ENCODE data around the gene BTG2. TPM values are rescaled to one million over a fixed set of nuclear protein-coding genes. Genes with fewer than 3 reads are reported as not detected.

Gene BTG2
- total RNA-seq, 1 experiment from 2014 or later = 2.7 TPM

DNA sequence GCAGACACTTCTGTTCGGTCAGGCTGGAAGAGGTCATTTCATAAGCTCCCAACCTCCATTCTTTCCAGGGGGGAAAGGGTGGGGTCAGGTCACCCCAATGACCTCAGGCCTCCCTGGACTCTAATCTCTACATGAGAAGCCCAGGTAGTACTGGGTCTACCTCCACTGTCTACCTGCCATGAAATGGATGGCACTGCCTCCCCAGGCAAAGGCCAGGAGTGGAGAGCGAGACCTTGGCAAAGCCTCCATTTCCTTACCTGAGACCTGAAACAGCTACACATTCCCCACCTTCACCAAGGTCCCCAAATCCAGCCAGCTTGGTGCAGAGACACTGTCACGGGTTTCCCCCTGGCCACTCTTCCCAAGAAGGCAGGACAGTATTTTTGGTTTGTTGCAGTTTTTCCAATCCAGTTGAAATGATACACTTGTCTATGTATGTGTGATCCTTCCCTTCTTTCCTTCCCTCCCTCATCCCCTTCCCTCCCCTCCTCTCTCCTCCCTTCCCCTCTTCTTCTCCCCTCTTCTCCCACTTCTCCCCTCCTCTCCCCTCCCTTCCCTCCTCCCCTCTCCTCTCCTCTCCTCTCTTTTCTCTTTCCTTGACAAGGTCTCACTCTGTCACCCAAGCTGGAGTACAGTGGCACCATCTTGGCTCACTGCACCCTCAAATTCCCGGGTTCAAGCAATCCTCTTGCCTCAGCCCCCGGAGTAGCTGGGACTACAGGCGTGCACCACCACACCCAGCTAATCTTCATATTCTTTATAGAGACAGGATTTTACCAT lies 16.1 kb downstream of the BTG2 start:
- H3K4me3 Mint-ChIP-seq (ENCODE audit: low read depth, unreplicated experiment) = no peak overlapping the region
- H3K27me3 Mint-ChIP-seq (ENCODE audit: unreplicated experiment) = peaks cover 96% of the 10 kb centered on the region
- H3K4me1 Mint-ChIP-seq (ENCODE audit: low read depth, unreplicated experiment) = peaks cover 11% of the 10 kb centered on the region
- no peaks in the 10 kb centered on the region for H3K36me3 Mint-ChIP-seq (ENCODE audit: insufficient read depth, unreplicated experiment)
- no peaks in the 10 kb centered on the region for H3K9me3 Mint-ChIP-seq (ENCODE audit: low read depth, unreplicated experiment)
- no peak for TF ChIP-seq CTCF (IDR thresholded peaks at IDR 0.05; ENCODE audit: unreplicated experiment)
- intact Hi-C loops (cut with micrococcal nuclease; ENCODE audit: unreplicated experiment) = loop anchor here (5.0 kb wide), 1 partner anchor 909 kb away; no protein-coding TSS in a partner anchor
- BruUV-seq (replicated peaks) = no TSS peak
- H3K27ac Mint-ChIP-seq (ENCODE audit: unreplicated experiment) = no peak overlapping the region
- CTCF ChIA-PET = interaction anchor here (0.7 to 1.5 kb wide), 3 partner anchors 11 to 54 kb away, joined by 4 to 5 read pairs (median 4); no protein-coding TSS in a partner anchor
- DNase-seq = no peak

- H3K4me3 Mint-ChIP-seq (ENCODE audit: low read depth, unreplicated experiment) = no peak overlapping the region
- H3K27me3 Mint-ChIP-seq (ENCODE audit: unreplicated experiment) = peaks cover 85% of the 10 kb centered on the region
- CTCF ChIA-PET = interaction anchor here (0.6 to 1.1 kb wide), 2 partner anchors 16 to 21 kb away, joined by 4 read pairs; no protein-coding TSS in a partner anchor
- BruUV-seq (replicated peaks) = no TSS peak
- H3K27ac Mint-ChIP-seq (ENCODE audit: unreplicated experiment) = no peak overlapping the region
- DNase-seq = no peak
- H3K36me3 Mint-ChIP-seq (ENCODE audit: insufficient read depth, unreplicated experiment) = peaks cover 6% of the 10 kb centered on the region
- intact Hi-C loops (cut with micrococcal nuclease; ENCODE audit: unreplicated experiment) = loop anchor here (5.0 kb wide), 1 partner anchor 910 kb away; no protein-coding TSS in a partner anchor
- H3K9me3 Mint-ChIP-seq (ENCODE audit: low read depth, unreplicated experiment) = no peaks in the 10 kb centered on the region
- no peak for TF ChIP-seq CTCF (IDR thresholded peaks at IDR 0.05; ENCODE audit: unreplicated experiment)
- peaks cover 15% of the 10 kb centered on the region for H3K4me1 Mint-ChIP-seq (ENCODE audit: low read depth, unreplicated experiment)
These were observed 17.3 kb downstream of the BTG2 start for GRCh38 chr1:203322500-203323179.

DNA sequence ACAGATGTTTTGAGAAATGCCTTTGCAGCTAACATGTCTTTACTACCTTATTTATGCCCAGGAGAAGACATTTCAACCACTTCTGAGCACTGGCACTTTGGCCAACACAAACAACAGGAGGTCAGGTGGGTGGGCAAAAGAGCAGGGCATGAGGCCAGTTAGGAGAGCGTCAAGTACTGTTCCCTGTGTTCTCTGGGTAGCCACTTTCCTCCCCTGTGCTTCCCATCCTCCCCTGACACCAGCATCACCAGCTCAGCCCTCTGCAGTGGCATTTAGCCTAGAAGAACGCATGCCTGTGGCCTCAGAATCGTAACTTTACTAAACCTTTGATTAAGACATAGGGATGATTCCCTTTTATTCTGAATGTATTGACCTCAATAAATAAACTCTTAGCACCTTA lies 18.3 kb downstream of the BTG2 start:
- Mint-ChIP-seq H3K36me3 (ENCODE audit: insufficient read depth, unreplicated experiment) (peaks cover 10% of the 10 kb centered on the region), H3K9me3 (ENCODE audit: low read depth, unreplicated experiment) (no peaks in the 10 kb centered on the region), H3K27ac (ENCODE audit: unreplicated experiment) (no peak overlapping the region), H3K4me3 (ENCODE audit: low read depth, unreplicated experiment) (no peak overlapping the region), H3K27me3 (ENCODE audit: unreplicated experiment) (peaks cover 80% of the 10 kb centered on the region), H3K4me1 (ENCODE audit: low read depth, unreplicated experiment) (peaks cover 25% of the 10 kb centered on the region)
- intact Hi-C loops (cut with micrococcal nuclease; ENCODE audit: unreplicated experiment) = loop anchor here (5.0 kb wide), 1 partner anchor 911 kb away; no protein-coding TSS in a partner anchor
- CTCF ChIA-PET = interaction anchor here (0.6 to 0.7 kb wide), 2 partner anchors 19 to 197 kb away, joined by 3 to 4 read pairs; no protein-coding TSS in a partner anchor
- no peak for DNase-seq
- no peak for TF ChIP-seq CTCF (IDR thresholded peaks at IDR 0.05; ENCODE audit: unreplicated experiment)
- no TSS peak for BruUV-seq (replicated peaks)

- BruUV-seq (replicated peaks) = no TSS peak
- Mint-ChIP-seq H3K27me3 (ENCODE audit: unreplicated experiment) (peaks cover 80% of the 10 kb centered on the region), H3K4me3 (ENCODE audit: low read depth, unreplicated experiment) (no peak overlapping the region), H3K27ac (ENCODE audit: unreplicated experiment) (no peak overlapping the region), H3K36me3 (ENCODE audit: insufficient read depth, unreplicated experiment) (peaks cover 10% of the 10 kb centered on the region), H3K4me1 (ENCODE audit: low read depth, unreplicated experiment) (peaks cover 32% of the 10 kb centered on the region), H3K9me3 (ENCODE audit: low read depth, unreplicated experiment) (no peaks in the 10 kb centered on the region)
- intact Hi-C loops (cut with micrococcal nuclease; ENCODE audit: unreplicated experiment) = loop anchor here (5.0 kb wide), 1 partner anchor 912 kb away; no protein-coding TSS in a partner anchor
- TF ChIP-seq CTCF (IDR thresholded peaks at IDR 0.05; ENCODE audit: unreplicated experiment) = no peak
- CTCF ChIA-PET = interaction anchor here (0.6 to 0.7 kb wide), 2 partner anchors 19 to 198 kb away, joined by 3 to 4 read pairs; no protein-coding TSS in a partner anchor
- no peak for DNase-seq
These were observed 19.0 kb downstream of the BTG2 start for GRCh38 chr1:203324105-203325025.

Data from Calu3 (cell line).